ENCODE results near the gene AKR1B1.

DNA sequence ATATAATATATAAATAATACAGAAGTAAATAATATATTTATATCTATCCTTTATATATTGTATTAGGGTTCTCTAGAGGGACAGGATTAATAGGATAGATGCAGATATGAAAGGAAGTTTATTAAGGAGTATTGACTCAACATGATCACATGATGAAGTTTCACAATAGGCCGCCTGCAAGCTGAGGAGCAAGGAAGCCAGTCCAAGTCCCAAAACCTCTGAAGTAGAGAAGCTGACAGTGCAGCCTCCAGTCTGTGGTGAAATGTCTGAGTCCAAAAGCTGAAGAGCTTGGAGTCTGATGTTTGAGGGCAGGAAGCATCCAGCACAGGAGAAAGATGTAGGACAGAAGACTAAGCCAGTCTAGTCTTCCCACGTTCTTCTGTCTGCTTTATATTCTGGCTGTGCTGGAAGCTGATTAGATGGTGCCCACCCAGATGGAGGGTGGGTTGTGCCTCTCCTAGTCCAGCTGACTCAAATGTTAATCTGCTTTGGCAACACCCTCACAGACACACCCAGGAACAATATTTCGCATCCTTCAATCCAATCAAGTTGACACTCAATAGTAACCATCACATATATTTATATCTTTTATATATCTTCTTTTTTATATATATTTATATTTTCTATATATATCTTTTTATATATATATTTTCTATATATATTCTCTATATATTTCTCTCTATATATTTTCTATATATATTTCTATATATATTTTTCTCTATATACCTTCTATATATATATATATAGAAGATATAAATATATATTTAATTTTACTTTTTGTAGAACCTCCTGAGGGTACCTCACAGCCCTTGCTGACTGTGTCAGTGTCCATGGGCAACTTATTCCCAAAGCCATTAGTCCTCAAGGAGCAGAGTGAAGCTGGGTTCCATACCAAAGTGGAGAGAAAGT lies 43.8 kb upstream of the AKR1B1 start:
- TF ChIP-seq, protein P1, sequence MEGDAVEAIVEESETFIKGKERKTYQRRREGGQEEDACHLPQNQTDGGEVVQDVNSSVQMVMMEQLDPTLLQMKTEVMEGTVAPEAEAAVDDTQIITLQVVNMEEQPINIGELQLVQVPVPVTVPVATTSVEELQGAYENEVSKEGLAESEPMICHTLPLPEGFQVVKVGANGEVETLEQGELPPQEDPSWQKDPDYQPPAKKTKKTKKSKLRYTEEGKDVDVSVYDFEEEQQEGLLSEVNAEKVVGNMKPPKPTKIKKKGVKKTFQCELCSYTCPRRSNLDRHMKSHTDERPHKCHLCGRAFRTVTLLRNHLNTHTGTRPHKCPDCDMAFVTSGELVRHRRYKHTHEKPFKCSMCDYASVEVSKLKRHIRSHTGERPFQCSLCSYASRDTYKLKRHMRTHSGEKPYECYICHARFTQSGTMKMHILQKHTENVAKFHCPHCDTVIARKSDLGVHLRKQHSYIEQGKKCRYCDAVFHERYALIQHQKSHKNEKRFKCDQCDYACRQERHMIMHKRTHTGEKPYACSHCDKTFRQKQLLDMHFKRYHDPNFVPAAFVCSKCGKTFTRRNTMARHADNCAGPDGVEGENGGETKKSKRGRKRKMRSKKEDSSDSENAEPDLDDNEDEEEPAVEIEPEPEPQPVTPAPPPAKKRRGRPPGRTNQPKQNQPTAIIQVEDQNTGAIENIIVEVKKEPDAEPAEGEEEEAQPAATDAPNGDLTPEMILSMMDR (IDR thresholded peaks at IDR 0.05): no peak
- TF ChIP-seq POLR2AphosphoS5 (IDR thresholded peaks at IDR 0.05) (no peak), POLR2A (IDR thresholded peaks at IDR 0.05) (no peak)

Measured in prostate gland (tissue), 2 donors.